ENCODE data around the gene SIAH2. TPM values are rescaled to one million over a fixed set of nuclear protein-coding genes. Genes with fewer than 3 reads are reported as not detected.
A peak's percentile ranks its signal among the peaks of the same experiment; 100 is the strongest.

Gene SIAH2
- total RNA-seq, 2 donors from 2014 or later = 14.8 to 30.0 TPM

DNA sequence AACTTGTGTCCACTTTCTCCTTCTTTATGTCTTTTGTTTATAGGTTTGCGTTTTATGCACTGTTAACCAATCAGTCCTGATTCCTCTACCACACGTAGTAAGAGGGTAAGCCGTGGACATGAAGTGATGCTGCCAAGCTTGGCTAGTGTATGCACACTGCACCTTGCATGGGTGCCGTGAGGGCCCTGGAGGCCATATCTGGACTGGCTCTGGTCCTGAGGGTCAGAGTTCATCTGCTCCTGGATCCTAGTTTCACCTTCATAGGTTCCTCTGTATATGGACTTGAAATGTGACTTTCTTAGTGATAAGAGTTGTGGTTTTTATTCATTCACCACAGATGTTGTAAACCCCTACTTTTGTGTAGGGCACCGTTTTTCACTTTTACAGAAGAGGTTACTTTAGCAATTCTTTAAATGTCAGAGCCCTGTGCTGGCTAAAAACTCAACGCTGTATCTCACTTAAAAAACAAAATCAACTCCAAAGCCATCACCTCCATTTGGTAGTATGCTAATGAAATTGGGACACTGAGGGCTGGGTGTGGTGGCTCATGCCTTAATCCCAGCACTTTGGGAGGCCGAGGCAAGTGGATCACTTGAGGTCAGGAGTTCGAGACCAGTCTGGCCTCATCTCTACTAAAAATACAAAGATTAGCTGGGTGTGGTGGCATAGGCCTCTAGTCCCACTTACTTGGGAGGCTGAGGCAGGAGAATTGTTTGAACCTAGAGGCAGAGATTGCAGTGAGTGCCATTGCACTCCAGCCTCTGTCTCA lies 22.9 kb downstream of the SIAH2 start:
- no peak for DNase-seq (ENCODE audit: low spot score)
- Histone ChIP-seq H3K4me3 (no peak overlapping the region), H3K27me3 (no peaks in the 10 kb centered on the region), H3K9me3 (no peaks in the 10 kb centered on the region), H3K27ac (no peak overlapping the region), H3K4me1 (peaks cover 0 to 31% of the 10 kb centered on the region in 2 donors), H3K36me3 (peaks cover 9% of the 10 kb centered on the region)
- TF ChIP-seq, protein P1, sequence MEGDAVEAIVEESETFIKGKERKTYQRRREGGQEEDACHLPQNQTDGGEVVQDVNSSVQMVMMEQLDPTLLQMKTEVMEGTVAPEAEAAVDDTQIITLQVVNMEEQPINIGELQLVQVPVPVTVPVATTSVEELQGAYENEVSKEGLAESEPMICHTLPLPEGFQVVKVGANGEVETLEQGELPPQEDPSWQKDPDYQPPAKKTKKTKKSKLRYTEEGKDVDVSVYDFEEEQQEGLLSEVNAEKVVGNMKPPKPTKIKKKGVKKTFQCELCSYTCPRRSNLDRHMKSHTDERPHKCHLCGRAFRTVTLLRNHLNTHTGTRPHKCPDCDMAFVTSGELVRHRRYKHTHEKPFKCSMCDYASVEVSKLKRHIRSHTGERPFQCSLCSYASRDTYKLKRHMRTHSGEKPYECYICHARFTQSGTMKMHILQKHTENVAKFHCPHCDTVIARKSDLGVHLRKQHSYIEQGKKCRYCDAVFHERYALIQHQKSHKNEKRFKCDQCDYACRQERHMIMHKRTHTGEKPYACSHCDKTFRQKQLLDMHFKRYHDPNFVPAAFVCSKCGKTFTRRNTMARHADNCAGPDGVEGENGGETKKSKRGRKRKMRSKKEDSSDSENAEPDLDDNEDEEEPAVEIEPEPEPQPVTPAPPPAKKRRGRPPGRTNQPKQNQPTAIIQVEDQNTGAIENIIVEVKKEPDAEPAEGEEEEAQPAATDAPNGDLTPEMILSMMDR (IDR thresholded peaks at IDR 0.05) = no peak

DNA sequence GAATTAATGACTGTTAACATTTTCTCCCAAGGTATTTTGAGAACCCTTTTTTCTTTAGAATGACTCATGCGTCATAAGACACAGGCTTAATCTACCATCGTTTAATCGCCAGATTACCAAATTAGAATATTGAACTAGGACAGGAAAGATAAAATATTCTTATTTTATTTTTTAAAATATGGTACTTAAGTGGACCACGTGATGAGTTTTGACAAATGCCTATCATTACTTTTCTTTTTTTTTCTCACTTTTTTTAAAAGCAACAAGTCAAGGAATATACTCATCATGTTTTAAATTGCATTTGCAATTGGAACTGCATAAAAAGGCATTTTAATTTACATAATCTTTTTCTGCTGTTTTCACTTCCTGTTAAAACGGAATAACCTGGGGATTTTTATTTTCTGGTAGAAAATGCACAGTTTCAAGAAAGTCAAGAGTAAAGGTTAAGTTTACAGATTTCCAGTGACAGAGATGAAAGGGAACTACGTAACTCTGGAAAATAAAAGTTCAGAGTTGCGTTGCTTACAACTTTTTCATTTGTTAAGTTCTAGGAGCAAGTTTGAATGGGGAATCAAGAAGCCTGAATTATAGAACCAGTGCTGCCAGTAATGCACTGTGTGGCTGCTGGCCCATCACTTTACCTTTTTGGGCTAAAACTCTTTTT lies 23.6 kb downstream of the SIAH2 start:
- Histone ChIP-seq H3K4me3 (no peak overlapping the region), H3K27me3 (no peaks in the 10 kb centered on the region), H3K27ac (no peak overlapping the region), H3K4me1 (peaks cover 0 to 26% of the 10 kb centered on the region in 2 donors), H3K9me3 (no peaks in the 10 kb centered on the region), H3K36me3 (peaks cover 9% of the 10 kb centered on the region)
- DNase-seq (ENCODE audit: low spot score) = no peak
- TF ChIP-seq, protein P1 (IDR thresholded peaks at IDR 0.05) = no peak

DNA sequence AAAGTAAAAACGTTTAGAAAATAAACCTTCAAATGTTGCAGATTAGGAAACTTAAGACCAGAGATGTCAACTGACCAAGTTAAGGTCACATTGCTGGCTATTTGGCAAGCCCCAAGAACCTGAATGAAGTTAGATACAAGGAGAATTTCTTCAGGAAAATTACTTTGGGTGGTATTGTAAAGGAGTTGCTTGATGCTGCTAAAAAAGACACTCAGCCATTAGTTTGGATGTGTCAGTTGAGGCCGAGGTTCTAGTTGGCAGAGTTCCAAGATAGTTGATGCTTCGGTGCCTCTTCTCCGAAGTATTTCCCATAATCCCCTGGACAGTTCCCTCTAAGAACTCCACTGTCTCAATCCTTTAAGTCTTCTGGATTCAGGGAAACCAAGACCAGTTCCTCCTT lies 24.3 kb downstream of the SIAH2 start:
- Histone ChIP-seq H3K27ac (no peak overlapping the region), H3K4me1 (peaks cover 0 to 24% of the 10 kb centered on the region in 2 donors)

DNA sequence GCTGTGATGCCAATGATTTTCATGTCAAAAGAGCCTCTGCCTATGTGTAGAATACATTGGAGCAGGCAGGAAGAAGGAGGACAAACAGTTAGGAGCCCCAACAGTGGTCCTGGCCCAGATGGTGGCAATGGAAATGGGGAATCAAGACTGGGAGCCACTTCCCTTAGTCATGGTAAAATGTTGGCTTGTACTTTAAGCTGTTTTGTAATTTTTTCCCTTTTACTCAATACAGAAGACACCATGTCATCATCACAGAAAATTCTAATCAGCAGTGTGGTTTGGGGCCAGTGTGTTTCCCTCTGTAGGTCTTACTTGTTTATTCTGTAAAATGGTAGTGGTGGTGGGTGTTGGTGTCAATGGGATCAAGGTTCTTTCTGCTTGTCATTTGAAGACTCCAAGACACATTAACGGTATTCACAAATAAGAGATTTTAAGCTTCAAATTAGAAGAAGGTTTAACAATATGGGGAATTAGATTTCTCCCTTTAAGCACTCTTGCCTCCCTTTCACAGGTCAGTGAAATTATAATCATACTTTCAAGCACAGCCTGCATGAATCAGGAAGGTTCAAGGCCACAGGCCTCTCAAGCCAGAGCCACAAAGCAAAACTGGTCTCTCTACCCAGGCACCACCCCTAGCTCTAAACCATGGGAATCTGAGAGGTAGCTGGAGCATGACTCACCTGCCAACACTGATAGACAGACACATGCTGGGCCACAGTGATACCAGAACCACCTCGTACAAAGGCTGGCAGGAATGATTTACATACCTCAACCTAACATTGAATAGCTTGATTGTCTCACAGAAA lies 24.9 kb downstream of the SIAH2 start:
- peaks cover 0 to 25% of the 10 kb centered on the region in 2 donors for H3K4me1 ChIP-seq
- no peaks in the 10 kb centered on the region for H3K27me3 ChIP-seq
- no peak overlapping the region for H3K4me3 ChIP-seq
- H3K27ac ChIP-seq = peak overlapping the region in 1 of 2 donors; percentile 16
- DNase-seq (ENCODE audit: low spot score) = no peak
- TF ChIP-seq, protein P1 (IDR thresholded peaks at IDR 0.05) = no peak
- peaks cover 9% of the 10 kb centered on the region for H3K36me3 ChIP-seq
- H3K9me3 ChIP-seq = no peaks in the 10 kb centered on the region

More for the DNA sequence above, 24.3 kb downstream of the SIAH2 start:
- TF ChIP-seq, protein P1 (IDR thresholded peaks at IDR 0.05) = no peak
- H3K27me3 ChIP-seq = no peaks in the 10 kb centered on the region
- no peaks in the 10 kb centered on the region for H3K9me3 ChIP-seq
- H3K4me3 ChIP-seq = no peak overlapping the region
- DNase-seq (ENCODE audit: low spot score) = no peak
- H3K36me3 ChIP-seq = peaks cover 9% of the 10 kb centered on the region

DNA sequence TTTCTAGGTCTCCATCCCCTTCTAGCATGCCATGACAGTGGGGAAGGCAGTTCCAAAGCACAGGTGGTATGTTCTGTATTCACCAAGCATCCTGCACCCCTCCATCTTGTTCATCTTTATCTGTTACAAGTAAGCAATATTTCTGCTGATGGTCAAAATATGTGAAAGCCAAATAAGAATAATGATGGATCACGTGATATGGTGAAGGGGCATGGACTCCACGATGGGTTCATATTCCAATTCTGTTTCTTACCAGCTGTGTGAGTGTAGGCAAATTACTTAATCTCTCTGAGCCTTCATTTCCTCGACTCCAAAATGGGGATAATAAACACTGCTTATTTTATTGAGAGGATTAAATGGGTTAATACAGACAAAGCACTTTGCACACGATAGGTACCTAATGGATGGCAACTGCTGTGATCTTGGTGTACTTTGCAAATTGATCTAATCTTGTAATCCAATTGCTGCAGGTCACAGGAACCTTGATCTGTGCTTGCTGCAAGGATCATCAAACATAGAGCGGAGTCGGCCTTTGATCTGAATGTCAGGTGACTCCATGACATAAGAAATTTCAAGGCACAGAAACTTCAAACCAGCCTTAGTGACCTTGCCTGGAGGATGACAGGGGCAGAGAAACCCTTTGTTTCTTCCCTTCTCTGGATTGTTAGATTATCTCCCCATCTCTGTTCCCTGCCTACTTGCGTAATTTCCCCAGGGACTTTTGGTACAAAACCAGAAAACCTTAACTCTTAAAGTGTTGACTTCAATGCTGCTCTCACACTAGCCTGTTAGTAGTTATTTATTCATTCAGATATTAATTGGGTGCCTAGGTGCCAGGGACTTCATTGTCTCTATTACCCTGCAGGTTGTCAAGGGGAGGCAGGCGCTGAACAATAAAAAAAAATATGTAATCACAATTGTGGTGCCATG lies 25.8 kb downstream of the SIAH2 start:
- peaks cover 0 to 25% of the 10 kb centered on the region in 2 donors for H3K4me1 ChIP-seq

More for the DNA sequence above, 25.8 kb downstream of the SIAH2 start:
- TF ChIP-seq, protein P1 (IDR thresholded peaks at IDR 0.05) = no peak
- Histone ChIP-seq H3K4me3 (no peak overlapping the region), H3K9me3 (no peaks in the 10 kb centered on the region), H3K36me3 (peaks cover 7% of the 10 kb centered on the region), H3K27me3 (no peaks in the 10 kb centered on the region), H3K27ac (no peak overlapping the region)
- no peak for DNase-seq (ENCODE audit: low spot score)
